Pancreas (tissue), 10 donors: ENCODE measurements around the gene ARHGAP22. TPM values are rescaled to one million over a fixed set of nuclear protein-coding genes. Genes with fewer than 3 reads are reported as not detected.
"Not testable (repeated sequence)": the region's sequence is repeated elsewhere in the genome, so short reads cannot be mapped to it uniquely, and the experiment has no call there.

Source experiments
- ATAC-seq, 4 donors: fragments of 200-7000 bp; cut with Tn5 transposase; one replicate each; pipeline versions ENCODE4 v1.8.0 to v1.9.1; 2020; ENCODE audit warnings: mild to moderate bottlenecking in 4 of 4, moderate library complexity in 4 of 4
- DNase-seq, 6 donors: peaks; one replicate each; pipeline ENCODE4 v3.0.0-alpha.2; 2020
- FAIRE-seq: peaks from 2 replicates; lab custom pipeline; 2012; peaks lifted over from hg19 to GRCh38; lab: Jason Lieb, UNC
- H3K27ac ChIP-seq, 4 donors: fragments of 200-600 bp; sonication (generic); 1 replicate in 3 of 4; 2 replicates in 1 of 4; pipeline versions ENCODE4 v1.5.0 to v1.8.0; 2020
- H3K27me3 ChIP-seq, 4 donors: fragments of 200-600 bp; one replicate each; pipeline ENCODE4 v1.8.0; 2021
- H3K36me3 ChIP-seq, 3 donors: fragments of 200-600 bp; sonication (generic) in 1 of 3; one replicate each; pipeline versions ENCODE4 v1.5.0 to v1.8.0; 2020 to 2021
- H3K4me1 ChIP-seq, 3 donors: fragments of 200-600 bp; one replicate each; pipeline ENCODE4 v1.8.0; 2021
- H3K4me3 ChIP-seq, 4 donors: fragments of 200-600 bp; sonication (generic) in 2 of 4; one replicate each; pipeline versions ENCODE4 v1.5.0 to v1.8.0; 2020 to 2021
- H3K9me3 ChIP-seq, 4 donors: fragments of 200-600 bp; one replicate each; pipeline ENCODE4 v1.8.0; 2021
- CTCF ChIP-seq, 4 donors: fragments of 200-600 bp; sonication (generic) in 3 of 4; IDR thresholded peaks; one replicate each; pipeline versions ENCODE4 v1.5.0 to v1.8.0; 2021; ENCODE audit warnings: antibody characterized with exemption in 4 of 4
- WGBS, 2 donors: extraction: QIAGEN DNeasy Blood & Tissue Kit; methylation state at CpG; one replicate each; pipeline ENCODE4 v1.1.7; 2013; 5-methylcytosine and 5-hydroxymethylcytosine counted together
- intact Hi-C, 3 donors: fragments of 100-400 bp; cut with DNase I; formaldehyde crosslinking; loops; one replicate each; pipeline versions ENCODE4 v1.11.1 to v1.14.2; 2022
- polyA plus RNA-seq, 2 donors: library from polyadenylated mRNA; stranded (reverse); fragments of 200-250 nt; gene quantifications; one replicate each; pipeline ENCODE4 v1.2.3, GENCODE V29; 2013
- total RNA-seq, 6 donors: library from RNA; stranded (reverse); fragmentation: NEBNext Ultra II Directional in 4 of 6; extraction: Animal tissue kit (Norgen Biotek cat#: 25700) in 4 of 6; gene quantifications; one replicate each; pipeline versions ENCODE4 v1.2.1 to v1.2.4, GENCODE V29; 2021 to 2023
- donor health status: healthy with polysubstance abuse.
- donor health status: DM: no; HTN: no; CAD: no; lungs with moderate emphysema.
- donor health status: DM: no; HTN: no; CAD: no.
- donor health status: control.
- donor health status: control.
- donor health status: Bipolar disorder and iron deficiency.
- donor health status: DM: yes; HTN: yes; CAD: no.
- donor health status: DM: no; HTN: no; CAD: no.
- donor health status: DM: no; HTN: no; CAD: no.
- donor health status: DM: yes; HTN: yes; CAD: no.

The ARHGAP22 gene
- total and polyA plus RNA-seq, 8 donors, result 1.1 to 6.0 (median 1.9) TPM

- no peak for TF ChIP-seq CTCF (IDR thresholded peaks at IDR 0.05)
- no peaks in the 10 kb centered on the region for H3K4me1 ChIP-seq
- no peak overlapping the region for H3K27ac ChIP-seq
- ATAC-seq (no peak), FAIRE-seq (no peak), DNase-seq (no peak)
- intact Hi-C loops, result no loop called here
- H3K4me3 ChIP-seq, result no peak overlapping the region
- no peaks in the 10 kb centered on the region for H3K27me3 ChIP-seq
- peaks cover 0 to 12% (median 0%) of the 10 kb centered on the region in 3 donors for H3K36me3 ChIP-seq
- no peaks in the 10 kb centered on the region for H3K9me3 ChIP-seq
Measured at GRCh38 chr10:48431871-48432270, 173.0 kb downstream of the ARHGAP22 start.

- Histone ChIP-seq H3K36me3 (peaks cover 0 to 12% (median 0%) of the 10 kb centered on the region in 3 donors), H3K27ac (no peak overlapping the region), H3K9me3 (no peaks in the 10 kb centered on the region), H3K4me3 (no peak overlapping the region), H3K27me3 (no peaks in the 10 kb centered on the region), H3K4me1 (no peaks in the 10 kb centered on the region)
- 89 to 96% methylated on average over 4 of the region's 4 CpGs for WGBS, 2 donors
- TF ChIP-seq CTCF (IDR thresholded peaks at IDR 0.05), result no peak
- intact Hi-C loops, result no loop called here
- FAIRE-seq, result no peak
- DNase-seq, result no peak
- no peak for ATAC-seq
Measured at GRCh38 chr10:48430402-48430993, 174.4 kb downstream of the ARHGAP22 start.

GRCh38 chr10:48429309-48429708 lies 175.6 kb downstream of the ARHGAP22 start:
- Histone ChIP-seq H3K9me3 (no peaks in the 10 kb centered on the region), H3K4me3 (no peak overlapping the region), H3K27me3 (no peaks in the 10 kb centered on the region), H3K4me1 (no peaks in the 10 kb centered on the region), H3K27ac (no peak overlapping the region), H3K36me3 (peaks cover 0 to 12% (median 0%) of the 10 kb centered on the region in 3 donors)
- DNase-seq, result no peak
- intact Hi-C loops, result no loop called here
- no peak for ATAC-seq
- no peak for FAIRE-seq
- no peak for TF ChIP-seq CTCF (IDR thresholded peaks at IDR 0.05)
- 90 to 94% methylated on average over 1 of the region's 1 CpG for WGBS, 2 donors

- Histone ChIP-seq H3K4me1 (no peaks in the 10 kb centered on the region), H3K4me3 (no peak overlapping the region), H3K9me3 (no peaks in the 10 kb centered on the region), H3K27ac (no peak overlapping the region), H3K36me3 (peaks cover 0 to 12% (median 0%) of the 10 kb centered on the region in 3 donors), H3K27me3 (no peaks in the 10 kb centered on the region)
- DNase-seq, result no peak
- no peak for FAIRE-seq
- 97 to 98% methylated on average over 3 of the region's 3 CpGs for WGBS, 2 donors
- intact Hi-C loops, result no loop called here
- no peak for TF ChIP-seq CTCF (IDR thresholded peaks at IDR 0.05)
- ATAC-seq, result no peak
Measured at GRCh38 chr10:48428896-48429295, 176.0 kb downstream of the ARHGAP22 start.

GRCh38 chr10:48423884-48424283 lies 181.0 kb downstream of the ARHGAP22 start:
- no peaks in the 10 kb centered on the region for H3K27me3 ChIP-seq
- ATAC-seq (no peak), FAIRE-seq (no peak), DNase-seq (no peak)
- WGBS, 2 donors, result 95 to 99% methylated on average over 4 of the region's 4 CpGs
- no peak for TF ChIP-seq CTCF (IDR thresholded peaks at IDR 0.05)
- no peak overlapping the region for H3K4me3 ChIP-seq
- no peak overlapping the region for H3K27ac ChIP-seq
- no peaks in the 10 kb centered on the region for H3K9me3 ChIP-seq
- intact Hi-C loops, result no loop called here
- H3K36me3 ChIP-seq, result no peaks in the 10 kb centered on the region
- no peaks in the 10 kb centered on the region for H3K4me1 ChIP-seq

GRCh38 chr10:48421862-48422261 lies 183.0 kb downstream of the ARHGAP22 start:
- H3K4me1 ChIP-seq, intact Hi-C loops, ATAC-seq, H3K9me3 ChIP-seq, H3K36me3 ChIP-seq, FAIRE-seq, DNase-seq, H3K4me3 ChIP-seq, H3K27ac ChIP-seq, H3K27me3 ChIP-seq: not testable (repeated sequence)
- 92 to 93% methylated on average over 2 of the region's 2 CpGs for WGBS, 2 donors
